MCF 10A (cell line): ENCODE results near the gene KIF3C. TPM values are rescaled to one million over a fixed set of nuclear protein-coding genes. Genes with fewer than 3 reads are reported as not detected.
"Not testable (repeated sequence)": the region's sequence is repeated elsewhere in the genome, so short reads cannot be mapped to it uniquely, and the experiment has no call there.

Source experiments
- BruUV-seq: library from RNA; stranded (reverse); fragments of 400-500 nt; replicated peaks from 2 replicates; lab custom pipeline; 2021; lab: Mats Ljungman, UMichigan
- CTCF ChIA-PET: fragments of 300-600 bp; sonication (Branson Sonifier 250); formaldehyde crosslinking; extraction: SDS; loops from one replicate; lab custom pipeline; 2021; ENCODE audit warnings: antibody characterized with exemption, inconsistent platforms; lab: Yijun Ruan, JAX
- POLR2A ChIA-PET: fragments of 300-600, 350-650 bp; sonication (Branson Sonifier 250); formaldehyde crosslinking; extraction: SDS; loops from one replicate; lab custom pipeline; 2020; ENCODE audit warnings: antibody characterized with exemption, inconsistent platforms; lab: Yijun Ruan, JAX
- DNase-seq: peaks from one replicate; pipeline ENCODE4 v3.0.0-alpha.2; 2018; ENCODE audit not compliant: unreplicated experiment
- H3K27ac Mint-ChIP-seq: one replicate; pipeline ENCODE4 v1.8.0; 2022; ENCODE audit warnings: mild to moderate bottlenecking, low read depth, mixed read lengths; ENCODE audit not compliant: unreplicated experiment
- H3K27me3 Mint-ChIP-seq: one replicate; pipeline ENCODE4 v1.8.0; 2022; ENCODE audit warnings: mixed read lengths; ENCODE audit not compliant: insufficient read depth, unreplicated experiment
- H3K36me3 Mint-ChIP-seq: one replicate; pipeline ENCODE4 v1.8.0; 2022; ENCODE audit warnings: mild to moderate bottlenecking, moderate library complexity, mixed read lengths; ENCODE audit not compliant: insufficient read depth, unreplicated experiment
- H3K4me1 Mint-ChIP-seq: one replicate; pipeline ENCODE4 v1.8.0; 2022; ENCODE audit warnings: mixed read lengths; ENCODE audit not compliant: insufficient read depth, unreplicated experiment
- H3K4me3 Mint-ChIP-seq: one replicate; pipeline ENCODE4 v1.8.0; 2022; ENCODE audit warnings: mild to moderate bottlenecking, moderate library complexity, mixed read lengths; ENCODE audit not compliant: unreplicated experiment
- H3K9me3 Mint-ChIP-seq: one replicate; pipeline ENCODE4 v1.8.0; 2022; ENCODE audit warnings: mixed read lengths; ENCODE audit not compliant: unreplicated experiment
- intact Hi-C: fragments of 100-400 bp; cut with micrococcal nuclease; formaldehyde crosslinking; loops from 2 replicates; pipeline ENCODE4 v1.14.1; 2022
- total RNA-seq: library from RNA; stranded (reverse); gene quantifications from 2 replicates; pipeline ENCODE4 v1.2.3, GENCODE V29; 2022
- TF ChIP-seq, protein P1 (sequence below): fragments of 200-600 bp; IDR thresholded peaks from one replicate; pipeline ENCODE4 v1.8.0; 2022; ENCODE audit warnings: antibody characterized with exemption, mild to moderate bottlenecking; ENCODE audit not compliant: unreplicated experiment

Gene KIF3C
- total RNA-seq, 1 experiment from 2014 or later: 2.0 TPM

DNA sequence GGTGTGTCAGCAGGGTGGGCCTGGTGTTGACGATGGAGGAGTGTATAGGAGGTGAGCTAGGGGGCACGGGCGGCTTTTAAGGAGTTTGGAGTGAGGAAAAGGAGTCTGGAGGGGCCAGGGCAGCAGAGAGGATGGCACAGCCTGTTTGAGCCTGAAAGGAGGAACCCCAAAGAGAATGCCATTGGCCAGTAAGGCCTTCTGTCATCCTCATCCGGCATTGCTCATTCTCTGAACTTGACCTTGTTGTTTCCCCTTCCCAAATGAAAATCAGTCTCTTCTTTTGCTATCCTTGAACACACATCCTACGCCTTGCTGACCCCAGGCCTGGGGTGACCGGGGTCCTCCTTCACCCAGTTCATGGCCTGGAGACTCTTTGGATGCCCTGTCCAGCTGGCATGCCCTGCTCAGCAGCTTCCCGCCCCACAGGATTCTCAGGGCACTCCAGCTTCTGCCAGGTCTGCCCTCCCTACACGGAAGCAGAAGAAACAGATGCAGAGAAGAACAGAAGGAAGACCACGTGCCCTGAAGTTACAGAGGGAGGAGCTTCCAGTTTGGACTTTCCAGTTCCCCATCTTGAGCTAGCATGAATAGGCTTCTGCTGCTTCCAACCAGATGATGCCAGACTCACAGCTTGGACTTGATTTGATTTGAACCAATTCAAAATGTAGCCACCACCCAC, 20.5 kb upstream of the KIF3C start:
- Mint-ChIP-seq H3K9me3 (no peaks in the 10 kb centered on the region), H3K4me1 (peaks cover 32% of the 10 kb centered on the region), H3K27ac (no peak overlapping the region), H3K36me3 (no peaks in the 10 kb centered on the region), H3K4me3 (no peak overlapping the region), H3K27me3 (no peaks in the 10 kb centered on the region)
- ChIA-PET POLR2A (interaction anchor here (1.1 to 7.7 kb wide), 2 partner anchors 16 to 32 kb away, joined by 3 to 100 read pairs; partner anchors contain the start of gene RAB10), CTCF (interaction anchor here (0.6 to 1.5 kb wide), 5 partner anchors 9 to 143 kb away, joined by 3 to 6 read pairs (median 4); no protein-coding TSS in a partner anchor)
- no TSS peak for BruUV-seq
- no peak for DNase-seq
- TF ChIP-seq, protein P1, sequence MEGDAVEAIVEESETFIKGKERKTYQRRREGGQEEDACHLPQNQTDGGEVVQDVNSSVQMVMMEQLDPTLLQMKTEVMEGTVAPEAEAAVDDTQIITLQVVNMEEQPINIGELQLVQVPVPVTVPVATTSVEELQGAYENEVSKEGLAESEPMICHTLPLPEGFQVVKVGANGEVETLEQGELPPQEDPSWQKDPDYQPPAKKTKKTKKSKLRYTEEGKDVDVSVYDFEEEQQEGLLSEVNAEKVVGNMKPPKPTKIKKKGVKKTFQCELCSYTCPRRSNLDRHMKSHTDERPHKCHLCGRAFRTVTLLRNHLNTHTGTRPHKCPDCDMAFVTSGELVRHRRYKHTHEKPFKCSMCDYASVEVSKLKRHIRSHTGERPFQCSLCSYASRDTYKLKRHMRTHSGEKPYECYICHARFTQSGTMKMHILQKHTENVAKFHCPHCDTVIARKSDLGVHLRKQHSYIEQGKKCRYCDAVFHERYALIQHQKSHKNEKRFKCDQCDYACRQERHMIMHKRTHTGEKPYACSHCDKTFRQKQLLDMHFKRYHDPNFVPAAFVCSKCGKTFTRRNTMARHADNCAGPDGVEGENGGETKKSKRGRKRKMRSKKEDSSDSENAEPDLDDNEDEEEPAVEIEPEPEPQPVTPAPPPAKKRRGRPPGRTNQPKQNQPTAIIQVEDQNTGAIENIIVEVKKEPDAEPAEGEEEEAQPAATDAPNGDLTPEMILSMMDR: no peak
- intact Hi-C loops: no loop called here

DNA sequence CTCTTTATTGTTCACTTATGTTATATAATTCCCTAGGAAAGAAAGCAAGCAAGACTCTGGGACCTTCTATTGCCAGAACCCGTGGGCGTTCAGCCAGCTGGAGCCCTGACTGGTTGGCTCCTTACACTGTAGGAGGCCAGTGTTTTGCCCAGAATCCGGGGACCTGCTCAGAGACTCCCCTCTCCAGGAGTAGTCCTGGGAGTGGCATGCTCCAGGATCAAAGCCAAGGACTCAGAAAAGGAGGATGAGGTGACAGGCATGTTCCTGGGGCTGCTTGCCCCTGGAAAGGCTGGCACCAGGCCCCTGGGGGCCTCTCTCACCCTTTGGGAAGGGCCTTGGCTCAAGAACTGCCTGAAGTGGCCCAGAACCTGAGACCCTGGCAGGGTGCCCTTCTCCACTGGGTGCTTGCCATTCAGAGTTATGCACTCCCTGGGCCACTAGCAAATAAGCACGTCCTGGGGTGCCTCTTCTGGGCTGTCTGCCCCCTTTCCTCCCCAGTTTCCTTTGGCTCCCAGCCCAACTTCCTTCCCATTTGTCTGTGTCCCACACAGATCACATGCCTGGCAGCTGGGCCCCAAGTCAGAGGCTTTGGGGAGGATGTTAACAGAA, 19.6 kb upstream of the KIF3C start:
- Mint-ChIP-seq H3K9me3 (no peaks in the 10 kb centered on the region), H3K4me3 (no peak overlapping the region), H3K27me3 (no peaks in the 10 kb centered on the region), H3K36me3 (no peaks in the 10 kb centered on the region), H3K27ac (no peak overlapping the region), H3K4me1 (peaks cover 36% of the 10 kb centered on the region)
- intact Hi-C loops: no loop called here
- TF ChIP-seq, protein P1: no peak
- DNase-seq: peak; percentile 87
- BruUV-seq: no TSS peak
- ChIA-PET CTCF (interaction anchor here (0.7 to 1.5 kb wide), 2 partner anchors 9 to 15 kb away, joined by 4 to 5 read pairs; no protein-coding TSS in a partner anchor), POLR2A (interaction anchor here (0.8 to 7.7 kb wide), 5 partner anchors 7 to 114 kb away, joined by 3 to 100 read pairs (median 15); partner anchors contain the start of gene RAB10)

DNA sequence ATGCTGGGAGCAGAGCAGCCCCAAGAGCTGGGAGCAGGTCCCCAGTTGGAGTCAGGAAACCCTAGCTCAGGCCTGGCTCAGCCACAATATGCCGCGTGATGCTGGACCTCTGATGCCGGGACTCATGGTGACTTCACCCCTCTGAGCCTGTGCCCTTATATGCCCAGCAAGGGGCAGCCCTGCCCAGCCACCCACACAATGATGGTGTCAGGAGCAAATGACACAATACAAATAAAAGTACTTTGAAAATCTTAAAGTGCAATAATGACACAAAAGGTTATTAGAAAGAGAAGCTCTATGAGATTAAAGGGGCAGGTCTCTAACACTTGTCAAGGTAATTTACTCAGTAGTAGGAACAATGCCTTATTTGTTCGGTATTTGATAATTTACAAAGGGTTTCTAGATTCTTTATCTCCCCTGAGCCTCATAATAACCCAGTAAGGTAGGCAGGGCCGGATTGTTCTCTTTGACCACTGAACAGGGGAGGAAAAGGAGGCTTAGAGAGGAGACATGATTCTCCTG, 18.3 kb upstream of the KIF3C start:
- peak; percentile 49 for DNase-seq
- no peak overlapping the region for H3K4me3 Mint-ChIP-seq
- POLR2A ChIA-PET: interaction anchor here (0.5 to 7.7 kb wide), 8 partner anchors 8 to 345 kb away, joined by 3 to 100 read pairs (median 6); partner anchors contain the start of genes HADHA, RAB10 and SELENOI
- no peak overlapping the region for H3K27ac Mint-ChIP-seq
- TF ChIP-seq, protein P1: no peak
- H3K27me3 Mint-ChIP-seq: no peaks in the 10 kb centered on the region
- CTCF ChIA-PET: interaction anchor here (0.6 to 1.7 kb wide), 6 partner anchors 9 to 127 kb away, joined by 3 to 6 read pairs (median 3); no protein-coding TSS in a partner anchor
- BruUV-seq: no TSS peak
- H3K4me1 Mint-ChIP-seq: peaks cover 36% of the 10 kb centered on the region
- no peaks in the 10 kb centered on the region for H3K9me3 Mint-ChIP-seq
- H3K36me3 Mint-ChIP-seq: no peaks in the 10 kb centered on the region
- intact Hi-C loops: loop anchor here (1.0 kb wide), 1 partner anchor 9 kb away; no protein-coding TSS in a partner anchor

DNA sequence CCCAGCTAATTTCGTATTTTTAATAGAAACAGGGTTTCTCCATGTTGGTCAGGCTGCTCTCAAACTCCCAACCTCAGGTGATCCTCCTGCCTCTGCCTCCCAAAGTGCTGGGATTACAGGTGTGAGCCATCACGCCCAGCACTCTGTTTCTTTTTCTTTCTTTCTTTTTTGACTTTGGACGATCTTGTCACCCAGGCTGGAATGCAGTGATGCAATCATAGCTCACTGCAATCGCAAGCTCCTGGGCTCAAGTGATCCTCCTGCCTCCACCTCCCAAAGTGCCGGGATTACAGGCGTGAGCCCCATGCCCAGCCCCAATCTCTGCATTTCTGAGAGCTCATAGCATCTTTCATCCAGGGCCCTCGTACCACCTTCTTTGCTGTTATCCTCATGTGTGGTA, 17.1 kb upstream of the KIF3C start:
- Mint-ChIP-seq H3K4me3 (peak overlapping the region; percentile 41), H3K4me1 (peaks cover 31% of the 10 kb centered on the region), H3K27ac (peak overlapping the region; percentile 96)
- H3K36me3 Mint-ChIP-seq, H3K9me3 Mint-ChIP-seq, BruUV-seq, H3K27me3 Mint-ChIP-seq: not testable (repeated sequence)
- CTCF ChIA-PET: interaction anchor here (0.8 to 1.7 kb wide), 5 partner anchors 10 to 120 kb away, joined by 3 to 6 read pairs (median 4); no protein-coding TSS in a partner anchor
- intact Hi-C loops: loop anchor here (5.0 kb wide), 1 partner anchor 88 kb away; no protein-coding TSS in a partner anchor
- DNase-seq: peak; percentile 36
- POLR2A ChIA-PET: interaction anchor here (0.6 to 7.7 kb wide), 7 partner anchors 9 to 1639 kb away, joined by 3 to 100 read pairs (median 8); partner anchors contain the start of gene RAB10

DNA sequence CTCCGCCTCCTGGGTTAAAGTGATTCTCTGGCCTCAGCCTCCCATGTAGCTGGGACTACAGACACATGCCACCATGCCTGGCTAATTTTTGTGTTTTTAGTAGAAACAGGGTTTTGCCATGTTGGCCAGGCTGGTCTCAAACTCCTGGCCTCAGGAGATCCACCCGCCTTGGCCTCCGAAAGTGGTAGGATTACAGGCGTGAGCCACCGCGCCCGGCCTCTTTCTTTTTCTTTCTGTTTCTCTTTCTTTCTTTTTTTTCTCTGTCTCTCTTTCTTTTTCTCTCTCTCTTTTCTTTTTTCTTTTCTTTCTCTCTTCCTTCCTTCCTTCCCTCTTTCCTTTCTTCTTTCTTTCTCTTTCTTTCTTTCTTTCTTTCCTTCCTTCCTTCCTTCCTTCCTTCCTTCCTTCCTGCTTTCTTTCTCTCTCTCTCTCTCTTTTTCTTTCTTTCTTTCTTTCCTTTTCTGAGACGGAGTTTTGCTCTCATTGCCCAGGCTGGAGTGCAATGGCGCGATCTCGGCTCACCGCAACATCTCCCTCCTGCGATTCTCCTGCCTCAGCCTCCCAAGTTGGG, 16.6 kb upstream of the KIF3C start:
- DNase-seq, H3K36me3 Mint-ChIP-seq, H3K9me3 Mint-ChIP-seq, BruUV-seq, H3K27me3 Mint-ChIP-seq: not testable (repeated sequence)
- ChIA-PET POLR2A (interaction anchor here (0.6 to 7.7 kb wide), 7 partner anchors 10 to 1638 kb away, joined by 3 to 100 read pairs (median 13); partner anchors contain the start of gene RAB10), CTCF (interaction anchor here (0.8 to 1.7 kb wide), 4 partner anchors 10 to 121 kb away, joined by 3 to 6 read pairs (median 4); no protein-coding TSS in a partner anchor)
- Mint-ChIP-seq H3K27ac (peak overlapping the region; percentile 96), H3K4me1 (peaks cover 31% of the 10 kb centered on the region), H3K4me3 (peak overlapping the region; percentile 41)
- intact Hi-C loops: loop anchor here (5.0 kb wide), 1 partner anchor 88 kb away; no protein-coding TSS in a partner anchor
